GM19324 (cell line): ENCODE measurements around the gene RBM20.

Experiments used
- ATAC-seq: cut with Tn5 transposase; IDR thresholded peaks from one replicate; pipeline ENCODE4 v1.9.1; 2021; ENCODE audit warnings: mild to moderate bottlenecking, moderate library complexity; ENCODE audit not compliant: unreplicated experiment, low FRiP score

The RBM20 gene

DNA sequence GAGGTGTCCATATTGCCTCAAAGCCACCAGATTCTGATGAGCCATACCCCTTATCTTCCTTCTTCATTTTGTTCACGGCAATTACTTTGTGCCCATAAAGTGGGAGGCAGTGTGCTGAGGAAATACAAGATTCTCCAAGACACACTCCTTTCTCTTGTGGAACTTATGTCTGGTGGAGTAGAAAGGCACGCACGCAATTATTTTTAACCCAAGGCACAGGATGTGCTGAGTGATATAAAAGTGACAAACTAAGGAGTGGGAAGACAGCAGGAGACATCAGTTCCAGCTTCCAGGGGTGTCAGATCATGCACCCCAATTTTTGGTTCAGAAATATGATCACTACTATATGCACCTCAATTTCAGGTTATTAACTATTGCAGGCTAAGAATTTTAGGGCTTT, 132.9 kb downstream of the RBM20 start:
- ATAC-seq = no peak

DNA sequence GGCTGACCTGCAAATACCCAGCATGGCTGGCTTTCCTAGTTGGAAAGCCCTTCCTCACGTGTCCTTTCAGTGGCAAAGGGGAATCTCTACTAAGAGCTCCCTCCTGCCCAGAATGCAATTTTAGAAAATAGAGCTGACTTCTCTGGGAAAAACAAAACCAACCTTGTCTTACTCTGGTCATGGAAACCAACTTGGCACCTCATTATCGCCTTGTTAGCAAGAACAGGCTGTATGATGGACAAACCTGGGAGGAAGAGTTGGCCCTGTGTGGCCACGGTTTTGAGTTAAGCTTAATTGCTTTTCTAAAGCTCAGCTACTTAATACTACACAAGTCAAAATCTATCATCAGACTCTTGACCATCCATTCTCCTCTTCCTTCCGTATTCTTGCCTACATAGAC, 133.5 kb downstream of the RBM20 start:
- no peak for ATAC-seq

DNA sequence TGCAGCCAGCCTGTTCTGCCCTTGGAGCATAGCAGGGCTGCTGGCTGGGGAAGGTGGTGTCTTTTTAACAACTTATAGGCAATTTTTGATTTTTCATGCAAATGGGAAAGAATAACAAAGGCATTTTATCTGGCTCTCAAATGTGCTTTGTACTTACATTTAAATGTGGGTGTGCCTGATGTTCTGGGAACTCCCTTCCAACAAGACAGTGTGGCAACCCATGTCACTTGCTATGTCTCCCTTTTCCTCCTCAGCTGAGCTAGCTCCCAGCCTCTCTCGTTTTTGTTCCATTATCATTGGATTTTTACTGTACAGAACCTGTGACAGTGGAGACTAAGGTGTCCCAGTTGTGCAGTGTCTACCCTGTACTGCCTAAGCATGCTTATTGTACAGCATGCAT, 134.1 kb downstream of the RBM20 start:
- ATAC-seq = no peak

DNA sequence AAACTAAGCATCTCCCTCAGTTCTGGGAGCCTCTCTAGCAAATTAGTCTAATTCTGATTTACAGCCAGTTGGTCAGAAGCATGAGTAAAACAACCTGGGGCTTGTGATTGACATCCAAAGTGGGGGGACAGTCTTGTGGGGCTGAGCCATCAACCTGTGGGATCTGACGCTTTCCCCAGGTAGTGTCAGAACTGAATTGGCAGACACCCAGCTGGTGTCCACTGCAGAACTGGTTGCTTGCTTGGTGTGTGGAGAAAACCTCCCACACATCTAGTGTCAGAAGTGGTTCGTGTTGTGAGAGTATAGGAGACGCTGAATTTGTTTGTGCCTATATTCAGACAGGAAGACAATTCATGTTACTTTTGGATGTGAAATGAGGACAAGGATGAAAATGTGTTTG, 135.4 kb downstream of the RBM20 start:
- no peak for ATAC-seq

DNA sequence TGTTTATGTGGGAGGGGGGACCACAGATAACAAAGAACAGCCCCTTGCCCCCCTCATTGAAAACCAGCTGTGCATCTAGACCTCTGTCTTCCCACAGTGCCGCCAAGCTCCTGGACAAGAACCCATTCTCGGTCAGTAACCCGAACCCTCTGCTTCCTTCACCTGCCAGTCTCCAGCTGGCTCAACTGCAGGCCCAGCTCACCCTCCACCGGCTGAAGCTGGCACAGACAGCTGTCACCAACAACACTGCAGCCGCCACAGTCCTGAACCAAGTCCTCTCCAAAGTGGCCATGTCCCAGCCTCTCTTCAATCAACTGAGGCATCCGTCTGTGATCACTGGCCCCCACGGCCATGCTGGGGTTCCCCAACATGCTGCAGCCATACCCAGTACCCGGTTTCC, 136.6 kb downstream of the RBM20 start:
- ATAC-seq = no peak

DNA sequence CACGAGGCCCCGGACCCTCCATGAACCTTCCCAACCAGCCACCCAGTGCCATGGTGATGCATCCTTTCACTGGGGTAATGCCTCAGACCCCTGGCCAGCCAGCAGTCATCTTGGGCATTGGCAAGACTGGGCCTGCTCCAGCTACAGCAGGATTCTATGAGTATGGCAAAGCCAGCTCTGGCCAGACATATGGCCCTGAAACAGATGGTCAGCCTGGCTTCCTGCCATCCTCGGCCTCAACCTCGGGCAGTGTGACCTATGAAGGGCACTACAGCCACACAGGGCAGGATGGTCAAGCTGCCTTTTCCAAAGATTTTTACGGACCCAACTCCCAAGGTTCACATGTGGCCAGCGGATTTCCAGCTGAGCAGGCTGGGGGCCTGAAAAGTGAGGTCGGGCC, 137.0 kb downstream of the RBM20 start:
- no peak for ATAC-seq

DNA sequence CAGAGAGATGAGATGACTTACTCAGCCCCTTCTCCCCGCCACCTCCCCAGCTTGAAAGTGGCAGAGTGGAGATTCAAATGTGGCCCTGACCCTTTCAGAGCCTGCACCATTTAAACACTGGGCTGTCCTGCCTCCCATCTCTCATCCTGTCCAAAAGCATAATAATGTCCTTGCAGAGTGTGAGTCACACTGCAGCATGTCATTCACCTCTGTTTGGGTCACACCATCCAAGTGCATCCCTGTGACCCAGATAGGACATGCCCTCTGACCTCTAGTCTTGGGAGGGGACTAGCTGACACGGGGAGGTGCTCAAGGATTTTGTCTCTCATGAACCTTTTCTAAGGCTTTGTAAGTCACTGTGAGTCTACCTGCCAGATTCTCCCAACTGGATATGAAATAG, 138.5 kb downstream of the RBM20 start:
- no peak for ATAC-seq

DNA sequence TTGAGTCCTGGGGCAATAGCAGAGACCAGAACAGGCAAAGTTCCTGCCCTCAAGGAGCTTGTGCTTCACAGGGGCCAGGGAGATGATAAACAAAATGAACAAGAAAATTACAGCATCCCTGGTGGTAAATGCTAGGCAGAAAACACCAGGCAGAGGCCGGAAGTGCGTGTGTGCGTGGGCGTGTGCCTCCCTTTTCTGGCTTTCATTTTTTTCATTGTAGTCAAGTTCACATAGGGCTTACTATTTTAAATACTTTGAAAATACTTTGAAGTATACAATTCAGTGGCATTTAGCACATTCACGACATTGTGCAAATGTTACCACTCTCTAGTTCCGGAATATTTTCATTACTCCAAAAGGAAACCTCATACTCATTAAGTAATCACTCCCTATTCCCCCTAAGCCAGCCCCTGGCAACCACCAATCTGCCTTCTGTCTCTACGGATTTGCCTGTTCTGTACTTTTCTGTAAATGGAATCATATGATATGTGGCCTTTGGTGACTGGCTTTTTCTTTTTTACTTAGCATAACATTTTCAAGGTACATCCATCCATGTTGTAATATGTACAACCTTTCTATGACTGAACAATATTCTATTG, 139.5 kb downstream of the RBM20 start:
- no peak for ATAC-seq

DNA sequence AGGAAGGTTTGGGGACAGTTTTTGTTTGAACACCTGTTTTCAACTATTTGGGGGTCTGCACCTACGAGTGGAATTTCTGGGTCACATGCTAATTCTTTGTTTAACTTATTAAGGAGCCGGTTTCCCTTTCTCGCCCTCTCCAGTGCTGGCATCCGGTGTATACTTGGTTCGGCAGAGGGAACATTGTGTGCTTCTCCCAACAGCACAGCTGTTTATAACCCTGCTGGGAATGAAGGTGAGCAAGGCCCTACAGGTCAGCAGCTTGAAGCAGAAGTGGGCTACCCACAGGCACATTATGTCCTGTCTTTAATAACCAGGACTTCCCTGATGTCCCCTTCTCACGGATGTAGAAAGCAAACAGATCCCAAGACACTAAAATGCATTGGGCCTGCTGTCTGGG, 140.1 kb downstream of the RBM20 start:
- no peak for ATAC-seq

DNA sequence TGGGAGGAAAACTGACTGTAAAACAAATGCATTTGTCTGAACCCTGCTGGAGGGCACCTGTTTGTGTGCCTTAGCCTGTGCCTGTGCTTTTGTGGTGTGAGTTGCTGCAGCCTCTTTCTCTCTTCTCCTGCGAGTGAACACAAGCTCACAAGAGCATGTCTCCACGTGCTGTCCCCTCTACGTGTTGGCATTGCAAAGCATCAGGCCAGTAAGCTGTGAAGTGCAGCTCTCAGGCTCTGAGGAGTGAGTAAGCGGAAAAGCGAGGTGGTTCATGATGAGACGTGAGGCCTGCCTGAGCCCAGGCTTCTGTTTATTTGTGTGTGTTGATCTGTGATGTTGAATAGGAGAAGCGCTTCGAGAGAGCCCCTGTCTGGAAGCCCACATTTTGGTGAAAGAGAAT, 142.0 kb downstream of the RBM20 start:
- ATAC-seq = no peak

DNA sequence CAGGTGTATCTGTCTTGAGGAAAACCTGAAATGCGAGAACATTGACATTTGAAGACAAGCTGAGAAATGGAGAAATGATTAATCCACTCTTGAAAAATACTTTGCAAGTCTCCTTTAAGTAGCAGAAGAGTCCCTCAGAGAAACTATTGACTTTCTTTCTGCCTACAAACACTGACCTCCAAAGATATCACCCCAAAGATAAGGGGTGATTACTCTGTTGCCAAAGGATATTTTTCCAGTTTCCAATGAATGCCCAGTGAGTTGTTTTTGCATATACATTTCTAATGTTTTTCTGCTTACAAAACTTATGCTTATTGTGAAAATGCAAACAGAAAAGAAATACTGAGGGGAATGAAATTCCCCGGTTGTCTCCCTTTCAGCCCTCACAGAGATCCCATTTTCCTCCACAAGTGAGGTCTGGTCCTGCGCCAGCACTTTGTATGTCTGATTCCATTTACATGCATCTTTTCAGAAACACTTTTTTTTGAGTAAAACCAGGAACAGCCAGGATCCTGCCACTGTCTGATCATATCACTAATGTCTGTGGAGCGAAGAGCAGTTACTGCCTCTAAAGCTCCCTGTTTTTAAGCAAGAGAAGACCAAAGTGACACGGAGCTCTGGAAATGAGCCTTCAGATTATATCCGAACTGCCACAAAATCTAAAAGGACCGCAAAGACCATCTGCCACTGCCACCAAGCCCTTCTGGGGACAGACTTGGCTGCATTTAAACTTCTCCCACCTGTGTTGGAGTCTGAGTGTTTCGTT, 144.7 kb downstream of the RBM20 start:
- ATAC-seq = no peak

DNA sequence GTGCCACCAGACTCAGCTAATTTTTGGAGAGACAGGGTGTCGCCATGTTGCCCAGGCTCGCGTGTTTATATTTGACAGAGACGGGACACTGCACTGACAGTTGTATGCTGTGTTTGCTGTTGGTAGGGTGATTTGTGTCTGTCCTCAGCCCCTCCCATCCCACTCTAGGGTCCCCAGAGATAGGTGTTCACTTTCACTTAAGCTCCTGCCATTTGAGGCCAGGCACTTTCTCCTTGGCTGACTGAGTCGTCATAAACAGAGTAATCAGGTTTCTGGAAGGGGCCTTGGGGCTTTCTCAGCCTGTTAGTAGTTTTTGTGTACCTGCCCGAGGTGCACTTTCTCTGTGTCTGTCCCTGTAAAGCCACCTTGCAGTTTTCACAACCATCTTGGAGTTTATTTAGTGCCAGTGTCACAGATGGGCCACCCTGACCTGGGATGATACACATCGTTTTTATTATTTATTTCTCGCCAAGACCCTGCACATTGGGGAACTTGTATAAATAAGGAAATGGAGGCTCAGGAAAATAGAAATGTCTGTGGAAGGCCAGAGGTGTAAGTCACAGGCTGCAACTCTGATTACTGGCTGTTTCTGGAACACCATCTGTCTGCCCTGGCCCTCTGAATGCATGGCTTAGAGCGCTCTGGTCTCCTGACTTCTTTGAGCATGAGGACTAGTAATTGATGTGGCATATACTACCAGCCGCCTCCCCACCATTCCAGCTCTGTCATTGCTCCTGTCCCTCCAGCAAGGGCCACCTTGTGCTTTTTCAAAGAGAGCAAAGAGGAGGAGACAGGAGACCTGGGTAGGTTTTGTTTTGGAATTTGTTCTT, 145.7 kb downstream of the RBM20 start:
- ATAC-seq = no peak

DNA sequence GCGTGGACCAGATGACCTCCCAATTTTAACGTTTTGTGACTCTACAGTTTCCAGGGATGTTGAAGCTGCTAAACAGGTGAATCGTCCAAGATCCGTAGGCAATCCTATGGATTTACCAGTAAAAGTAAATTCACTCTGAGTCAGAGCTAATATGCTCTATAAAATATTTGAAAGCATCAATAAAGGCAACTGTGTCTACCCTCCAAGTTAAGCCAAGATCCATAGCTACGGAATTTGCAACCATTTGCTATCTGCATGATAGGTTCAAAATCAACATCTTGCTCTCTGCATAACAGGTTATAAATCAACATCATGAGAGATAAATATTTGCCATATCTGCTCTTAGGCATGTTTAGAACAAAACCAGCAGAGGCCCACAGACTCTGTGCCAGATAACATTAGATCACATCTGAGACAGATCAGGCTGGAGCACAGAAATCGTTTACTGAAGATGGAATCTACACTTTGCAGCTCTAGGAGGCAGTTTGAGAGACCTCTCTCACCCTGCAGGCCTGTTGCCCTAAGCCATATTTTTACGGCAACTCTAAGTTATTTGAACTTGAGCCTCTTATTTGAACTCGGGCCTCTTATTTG, 146.9 kb downstream of the RBM20 start:
- ATAC-seq = no peak

DNA sequence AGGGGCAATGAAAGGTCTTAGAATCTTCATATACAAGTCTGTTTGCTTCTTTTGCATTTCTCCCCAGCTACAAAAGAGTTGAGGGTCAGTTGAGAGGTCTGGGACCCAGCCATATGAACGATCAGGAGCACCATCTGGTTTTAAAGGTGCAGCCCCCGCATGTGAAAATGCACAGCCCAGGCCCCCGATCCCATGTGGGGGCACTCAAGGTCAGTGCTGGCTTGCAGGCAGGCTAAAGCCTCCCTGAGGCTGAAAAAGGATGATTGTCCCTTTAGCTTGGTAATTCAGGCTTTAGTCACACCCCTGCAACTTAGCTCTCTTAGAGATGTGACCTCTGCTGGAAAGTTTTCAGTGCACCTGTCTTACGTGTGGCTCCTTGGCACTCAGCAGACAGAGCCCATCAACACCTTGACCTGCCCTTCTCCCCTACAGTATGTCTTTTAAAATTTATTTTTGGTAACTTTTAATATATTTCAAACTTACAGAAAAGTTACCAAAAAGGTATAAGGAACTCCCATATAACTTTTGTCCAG, 147.5 kb downstream of the RBM20 start:
- no peak for ATAC-seq

DNA sequence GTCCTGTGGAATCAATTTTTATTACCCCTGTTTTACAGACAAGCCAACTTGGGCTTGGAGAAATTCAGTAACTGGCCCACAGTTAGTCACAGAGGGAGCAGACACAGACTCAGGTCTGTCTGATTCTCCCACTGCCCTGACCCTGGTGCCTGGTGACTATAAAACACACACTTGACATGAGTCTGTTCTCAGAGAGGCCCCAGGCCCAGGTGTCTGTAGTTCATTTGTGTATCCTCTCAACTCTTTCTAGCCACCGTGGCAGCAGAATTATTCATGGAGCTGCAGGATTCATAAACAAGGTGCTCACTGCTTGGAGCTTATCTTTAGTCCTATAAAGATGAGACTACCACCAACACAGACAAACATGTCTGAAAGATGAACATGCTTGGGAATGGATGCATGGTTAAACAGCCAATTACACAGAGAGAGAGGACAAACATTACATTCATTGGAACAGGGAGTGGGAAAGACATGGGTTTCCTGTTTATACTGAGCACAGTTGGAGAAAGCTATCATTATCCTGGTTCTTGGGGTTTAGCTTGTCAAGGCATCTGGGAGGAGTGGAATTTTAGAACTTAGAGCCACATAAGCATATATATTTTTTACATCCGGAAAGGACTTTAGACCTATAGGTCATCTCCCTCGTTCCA, 148.5 kb downstream of the RBM20 start:
- ATAC-seq = no peak

DNA sequence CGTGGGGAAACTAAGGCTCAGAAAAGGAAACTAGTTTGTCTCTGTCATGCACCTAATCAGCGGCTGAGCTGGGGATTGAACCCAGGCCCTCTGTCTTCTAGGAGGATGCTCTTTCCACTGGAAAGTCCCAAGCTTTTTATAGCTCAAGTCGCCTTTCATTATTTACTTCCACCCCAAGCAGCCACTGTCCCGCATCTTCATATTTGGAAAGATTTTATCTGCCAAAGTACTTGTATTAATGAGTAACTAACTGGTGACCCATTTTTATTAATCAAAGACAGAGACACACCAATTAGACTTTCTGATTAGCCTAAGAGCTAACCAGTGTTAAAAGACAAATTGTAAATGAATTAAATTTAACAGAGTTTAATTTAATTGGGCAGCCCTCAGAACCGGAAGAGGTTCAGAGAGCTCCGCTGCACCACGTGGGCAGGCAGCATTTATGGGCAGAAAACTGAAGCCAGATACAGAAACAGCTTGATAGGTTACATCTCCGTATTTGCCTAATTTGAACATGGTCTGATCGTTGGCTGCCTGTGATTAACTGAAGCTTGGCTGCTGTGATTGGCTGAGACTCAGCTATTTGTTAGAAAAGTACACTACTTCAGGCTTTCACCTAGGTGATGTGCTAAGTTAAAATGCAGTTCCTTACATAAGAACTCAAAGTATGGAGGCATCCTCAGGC, 149.1 kb downstream of the RBM20 start:
- no peak for ATAC-seq

DNA sequence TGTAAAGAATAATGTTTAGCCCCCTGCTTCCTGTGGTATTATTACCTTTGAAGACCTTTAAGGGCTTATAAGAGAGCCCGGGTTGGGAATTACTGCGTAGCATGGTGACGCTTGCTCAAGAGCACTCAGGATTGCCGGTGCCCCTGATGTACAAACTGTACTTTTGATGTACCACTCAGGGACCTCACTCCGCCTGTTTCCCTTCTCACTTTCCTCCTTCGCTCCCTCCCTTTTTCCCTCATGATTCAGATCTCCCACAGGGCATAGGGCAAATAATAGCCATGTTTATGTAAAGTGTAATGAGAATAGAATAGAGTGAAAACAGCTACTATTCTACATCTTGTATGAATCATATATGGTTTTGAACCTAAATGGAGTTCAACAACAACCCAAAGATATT, 149.8 kb downstream of the RBM20 start:
- no peak for ATAC-seq

DNA sequence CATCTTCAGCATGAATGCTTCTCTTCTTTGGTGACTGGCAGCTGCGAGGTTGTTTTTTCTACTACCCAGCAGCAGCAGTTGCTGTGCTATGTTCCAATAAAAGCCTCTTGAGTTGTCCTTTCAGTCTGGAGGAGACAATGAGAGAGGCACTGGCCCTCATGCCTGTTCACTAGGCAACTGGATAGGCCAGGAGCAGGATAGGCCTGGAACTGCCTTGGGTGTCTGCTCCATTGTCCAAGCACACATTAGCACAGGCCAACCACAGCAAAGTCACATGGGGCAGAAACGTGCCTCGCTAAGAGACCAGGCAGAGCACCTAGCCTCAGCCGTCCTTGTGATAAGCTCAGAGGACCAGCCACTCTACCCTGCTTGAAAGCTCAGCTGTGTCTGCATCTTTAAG, 150.7 kb downstream of the RBM20 start:
- no peak for ATAC-seq

DNA sequence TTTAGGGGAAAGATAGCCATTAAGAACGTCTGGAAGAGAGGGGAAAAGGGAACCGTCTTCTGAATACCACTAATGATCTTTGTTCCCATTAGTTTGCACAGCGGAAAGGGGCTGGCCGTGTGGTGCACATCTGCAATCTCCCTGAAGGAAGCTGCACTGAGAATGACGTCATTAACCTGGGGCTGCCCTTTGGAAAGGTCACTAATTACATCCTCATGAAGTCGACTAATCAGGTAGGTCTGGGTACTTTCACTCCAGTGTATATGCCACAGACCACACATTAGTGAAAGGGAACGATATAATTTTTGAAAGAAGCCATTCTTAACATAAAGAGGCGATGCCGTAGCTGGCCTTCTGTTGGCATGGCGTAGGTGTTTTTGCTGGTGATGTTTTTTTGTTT, 153.3 kb downstream of the RBM20 start:
- no peak for ATAC-seq

DNA sequence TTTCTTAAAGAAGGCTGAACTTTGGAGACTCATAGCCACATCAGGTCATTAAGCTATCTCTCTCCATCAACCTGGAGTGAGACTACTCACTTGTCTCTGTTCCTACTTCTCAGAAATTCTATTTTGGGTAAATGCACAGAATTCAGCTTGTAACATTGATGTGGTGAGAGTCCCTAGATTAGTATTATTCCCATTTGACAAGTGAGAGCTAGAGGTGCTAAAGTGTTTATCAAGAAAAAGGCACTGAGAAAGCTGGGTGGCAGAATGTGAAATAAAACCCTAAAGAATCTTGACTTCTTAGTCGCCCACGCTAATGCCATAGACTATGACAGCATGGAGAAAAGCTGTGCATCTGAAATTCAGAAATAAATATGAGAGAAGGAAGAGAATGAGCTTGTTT, 154.2 kb downstream of the RBM20 start:
- no peak for ATAC-seq
